ENCODE results near the gene CFAP99. TPM values are rescaled to one million over a fixed set of nuclear protein-coding genes. Genes with fewer than 3 reads are reported as not detected.
"Not testable (repeated sequence)": the region's sequence is repeated elsewhere in the genome, so short reads cannot be mapped to it uniquely, and the experiment has no call there.

Gene CFAP99
- total RNA-seq, 2 donors from 2014 or later = not detected

DNA sequence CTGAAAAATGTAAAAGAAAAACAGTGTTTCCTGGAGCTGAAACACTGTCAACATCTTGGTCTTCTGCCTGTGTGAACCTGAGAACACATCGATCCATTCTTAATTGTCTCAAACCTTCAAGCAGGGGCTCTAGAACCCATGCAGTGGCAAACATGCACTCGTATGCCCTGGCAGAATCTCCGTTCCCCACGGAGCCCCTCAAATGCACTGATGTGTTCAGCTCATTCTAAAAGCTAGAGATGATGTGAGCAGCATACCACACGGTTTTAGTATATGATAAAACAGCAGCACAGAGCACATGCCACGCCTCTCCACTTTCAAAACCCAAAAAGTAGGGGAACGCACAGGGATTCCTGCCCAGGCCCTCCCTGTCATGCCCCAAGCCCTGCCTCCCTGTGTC lies 45.2 kb upstream of the CFAP99 start:
- Histone ChIP-seq H3K27ac (no peak overlapping the region), H3K4me1 (no peaks in the 10 kb centered on the region), H3K4me3 (no peak overlapping the region), H3K36me3 (replicated peaks in 1 of 2; ENCODE audit: insufficient read depth in 1 of 2, low read depth in 2 of 2) (no peaks in the 10 kb centered on the region), H3K9me3 (no peaks in the 10 kb centered on the region), H3K27me3 (no peaks in the 10 kb centered on the region)
- ATAC-seq (no peak), DNase-seq (no peak)
- no peak for TF ChIP-seq POLR2A (IDR thresholded peaks at IDR 0.05)
- TF ChIP-seq, protein P1, sequence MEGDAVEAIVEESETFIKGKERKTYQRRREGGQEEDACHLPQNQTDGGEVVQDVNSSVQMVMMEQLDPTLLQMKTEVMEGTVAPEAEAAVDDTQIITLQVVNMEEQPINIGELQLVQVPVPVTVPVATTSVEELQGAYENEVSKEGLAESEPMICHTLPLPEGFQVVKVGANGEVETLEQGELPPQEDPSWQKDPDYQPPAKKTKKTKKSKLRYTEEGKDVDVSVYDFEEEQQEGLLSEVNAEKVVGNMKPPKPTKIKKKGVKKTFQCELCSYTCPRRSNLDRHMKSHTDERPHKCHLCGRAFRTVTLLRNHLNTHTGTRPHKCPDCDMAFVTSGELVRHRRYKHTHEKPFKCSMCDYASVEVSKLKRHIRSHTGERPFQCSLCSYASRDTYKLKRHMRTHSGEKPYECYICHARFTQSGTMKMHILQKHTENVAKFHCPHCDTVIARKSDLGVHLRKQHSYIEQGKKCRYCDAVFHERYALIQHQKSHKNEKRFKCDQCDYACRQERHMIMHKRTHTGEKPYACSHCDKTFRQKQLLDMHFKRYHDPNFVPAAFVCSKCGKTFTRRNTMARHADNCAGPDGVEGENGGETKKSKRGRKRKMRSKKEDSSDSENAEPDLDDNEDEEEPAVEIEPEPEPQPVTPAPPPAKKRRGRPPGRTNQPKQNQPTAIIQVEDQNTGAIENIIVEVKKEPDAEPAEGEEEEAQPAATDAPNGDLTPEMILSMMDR (IDR thresholded peaks at IDR 0.05) = no peak
- WGBS, 2 donors = 88 to 90% methylated on average over 7 of the region's 7 CpGs
- intact Hi-C loops (cut with DNase I) = no loop called here

DNA sequence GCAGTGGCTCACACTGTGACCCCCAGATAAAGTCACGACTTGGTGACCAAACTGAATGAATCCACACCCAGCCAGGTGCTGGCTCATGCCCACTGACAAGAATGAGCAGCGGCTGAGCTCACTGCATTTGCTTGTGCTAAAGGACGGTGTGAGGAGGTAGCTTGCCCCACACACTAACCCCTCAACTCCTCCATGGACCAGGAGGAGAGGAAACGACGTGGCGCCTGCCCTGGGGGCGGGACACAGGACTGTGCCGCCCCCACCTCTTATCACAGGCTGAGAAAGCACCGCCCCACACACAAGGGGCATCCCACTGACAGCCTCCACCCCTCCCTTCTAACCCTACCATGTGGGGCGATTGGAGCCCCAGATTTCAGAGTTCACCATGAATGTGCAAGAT lies 43.3 kb upstream of the CFAP99 start:
- no peaks in the 10 kb centered on the region for H3K27me3 ChIP-seq
- H3K4me3 ChIP-seq = no peak overlapping the region
- DNase-seq (no peak), ATAC-seq (no peak)
- H3K36me3 ChIP-seq (replicated peaks in 1 of 2; ENCODE audit: insufficient read depth in 1 of 2, low read depth in 2 of 2) = no peaks in the 10 kb centered on the region
- TF ChIP-seq, protein P1 (IDR thresholded peaks at IDR 0.05) = no peak
- no peak for TF ChIP-seq POLR2A (IDR thresholded peaks at IDR 0.05)
- H3K9me3 ChIP-seq = no peaks in the 10 kb centered on the region
- no peak overlapping the region for H3K27ac ChIP-seq
- intact Hi-C loops (cut with DNase I) = no loop called here
- no peaks in the 10 kb centered on the region for H3K4me1 ChIP-seq
- 70 to 78% methylated on average over 6 to 10 of the region's 10 CpGs for WGBS, 2 donors

DNA sequence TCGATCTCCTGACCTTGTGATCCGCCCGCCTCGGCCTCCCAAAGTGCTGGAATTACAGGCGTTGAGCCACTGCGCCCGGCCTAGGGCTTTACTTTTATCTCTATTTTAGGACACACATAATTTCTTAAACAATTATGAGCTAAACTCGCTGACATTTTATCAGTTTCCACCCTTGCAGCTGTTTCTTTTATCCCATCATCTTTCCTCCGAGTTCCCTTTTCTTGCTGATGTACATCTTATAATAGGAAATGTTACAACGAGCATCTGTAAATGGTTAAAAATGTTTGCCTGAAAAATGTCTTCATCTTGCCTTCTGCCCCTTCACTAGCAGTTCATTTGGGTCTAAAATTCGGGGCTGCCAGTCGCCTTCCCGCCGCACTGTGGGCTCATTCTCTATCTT lies 41.5 kb upstream of the CFAP99 start:
- WGBS, 2 donors = 82 to 92% methylated on average over 14 of the region's 14 CpGs
- Histone ChIP-seq H3K27me3 (no peaks in the 10 kb centered on the region), H3K9me3 (no peaks in the 10 kb centered on the region), H3K27ac (no peak overlapping the region), H3K36me3 (replicated peaks in 1 of 2; ENCODE audit: insufficient read depth in 1 of 2, low read depth in 2 of 2) (no peaks in the 10 kb centered on the region), H3K4me1 (no peaks in the 10 kb centered on the region), H3K4me3 (no peak overlapping the region)
- ATAC-seq (no peak), DNase-seq (no peak)
- intact Hi-C loops (cut with DNase I) = no loop called here
- no peak for TF ChIP-seq POLR2A (IDR thresholded peaks at IDR 0.05)
- TF ChIP-seq, protein P1 (IDR thresholded peaks at IDR 0.05) = no peak

DNA sequence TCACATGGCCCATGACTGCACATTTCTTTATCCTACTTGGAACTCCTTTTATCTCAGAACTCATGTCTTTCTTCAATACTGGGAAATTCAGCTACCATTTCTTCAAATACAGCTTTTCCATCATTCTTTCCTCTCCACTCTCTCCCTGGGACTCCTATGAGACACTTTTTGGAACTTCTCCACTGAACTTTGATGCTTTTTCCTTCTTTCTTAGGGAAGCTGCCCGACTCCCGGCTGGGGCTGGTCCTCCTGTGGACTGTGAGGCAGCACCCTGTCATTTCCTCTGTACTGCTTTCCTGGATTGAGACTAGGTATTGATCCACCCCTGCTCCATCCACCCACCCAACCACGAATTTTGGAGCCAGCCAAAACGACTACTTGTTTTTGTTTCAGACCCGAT lies 40.4 kb upstream of the CFAP99 start:
- no peaks in the 10 kb centered on the region for H3K9me3 ChIP-seq
- DNase-seq (no peak), ATAC-seq (no peak)
- whole genome bisulfite sequencing, 2 donors = 72 to 81% methylated on average over 5 of the region's 5 CpGs
- intact Hi-C loops (cut with DNase I) = no loop called here
- H3K4me1 ChIP-seq = no peaks in the 10 kb centered on the region
- no peaks in the 10 kb centered on the region for H3K36me3 ChIP-seq (replicated peaks in 1 of 2; ENCODE audit: insufficient read depth in 1 of 2, low read depth in 2 of 2)
- H3K27ac ChIP-seq = no peak overlapping the region
- no peaks in the 10 kb centered on the region for H3K27me3 ChIP-seq
- H3K4me3 ChIP-seq = no peak overlapping the region
- TF ChIP-seq, protein P1 (IDR thresholded peaks at IDR 0.05) = no peak
- no peak for TF ChIP-seq POLR2A (IDR thresholded peaks at IDR 0.05)

DNA sequence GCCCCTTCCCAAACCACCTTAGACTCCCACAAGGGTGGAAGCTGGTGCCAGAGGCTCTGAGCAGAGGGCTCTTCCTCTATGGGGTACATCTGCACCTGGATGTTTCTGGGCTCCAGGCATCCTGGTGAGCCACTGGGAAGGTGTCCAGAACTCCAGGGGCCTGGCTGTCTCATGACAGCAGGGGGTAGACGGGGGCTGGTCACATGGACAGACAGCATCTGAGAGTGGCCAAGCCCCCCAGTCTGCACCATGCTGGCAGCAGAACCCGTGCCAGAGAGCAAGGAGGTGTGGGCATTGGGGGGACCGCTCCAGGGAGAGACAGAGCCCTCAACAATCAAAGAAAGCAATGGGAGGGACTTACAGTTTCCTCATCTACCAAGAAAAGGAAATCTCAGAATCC lies 39.9 kb upstream of the CFAP99 start:
- Histone ChIP-seq H3K27ac (no peak overlapping the region), H3K36me3 (replicated peaks in 1 of 2; ENCODE audit: insufficient read depth in 1 of 2, low read depth in 2 of 2) (no peaks in the 10 kb centered on the region)
- intact Hi-C loops (cut with DNase I) = no loop called here

DNA sequence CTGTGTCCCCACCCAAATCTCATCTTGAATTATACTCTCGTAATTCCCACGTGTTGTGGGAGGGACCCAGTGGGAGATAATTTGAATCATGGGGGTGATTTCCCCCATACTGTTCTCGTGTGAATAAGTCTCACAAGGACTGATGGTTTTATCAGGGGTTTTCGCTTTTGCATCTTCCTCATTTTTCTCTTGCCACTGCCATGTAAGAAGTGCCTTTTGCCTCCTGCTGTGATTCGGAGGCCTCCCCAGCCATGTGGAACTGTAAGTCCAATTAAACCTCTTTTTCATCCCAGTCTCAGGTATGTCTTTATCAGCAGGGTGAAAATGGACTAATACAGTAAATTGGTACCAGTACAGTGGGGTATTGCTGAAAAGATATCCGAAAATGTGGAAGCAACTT lies 38.2 kb upstream of the CFAP99 start:
- H3K4me3 ChIP-seq; H3K9me3 ChIP-seq; H3K4me1 ChIP-seq; DNase-seq; ATAC-seq; intact Hi-C loops (cut with DNase I); H3K27me3 ChIP-seq; H3K36me3 ChIP-seq (replicated peaks in 1 of 2; ENCODE audit: insufficient read depth in 1 of 2, low read depth in 2 of 2); H3K27ac ChIP-seq: not testable (repeated sequence)
- WGBS, 2 donors = 82 to 86% methylated on average over 6 of the region's 6 CpGs

More for the DNA sequence above, 39.9 kb upstream of the CFAP99 start:
- H3K4me3 ChIP-seq = no peak overlapping the region
- WGBS, 2 donors = 66% methylated on average over 3 of the region's 3 CpGs; no CpG with 5 or more reads in 1 of the 2 donors
- ATAC-seq = no peak
- no peaks in the 10 kb centered on the region for H3K9me3 ChIP-seq
- no peak for TF ChIP-seq POLR2A (IDR thresholded peaks at IDR 0.05)
- TF ChIP-seq, protein P1 (IDR thresholded peaks at IDR 0.05) = no peak
- no peaks in the 10 kb centered on the region for H3K4me1 ChIP-seq
- H3K27me3 ChIP-seq = no peaks in the 10 kb centered on the region
- DNase-seq = no peak

DNA sequence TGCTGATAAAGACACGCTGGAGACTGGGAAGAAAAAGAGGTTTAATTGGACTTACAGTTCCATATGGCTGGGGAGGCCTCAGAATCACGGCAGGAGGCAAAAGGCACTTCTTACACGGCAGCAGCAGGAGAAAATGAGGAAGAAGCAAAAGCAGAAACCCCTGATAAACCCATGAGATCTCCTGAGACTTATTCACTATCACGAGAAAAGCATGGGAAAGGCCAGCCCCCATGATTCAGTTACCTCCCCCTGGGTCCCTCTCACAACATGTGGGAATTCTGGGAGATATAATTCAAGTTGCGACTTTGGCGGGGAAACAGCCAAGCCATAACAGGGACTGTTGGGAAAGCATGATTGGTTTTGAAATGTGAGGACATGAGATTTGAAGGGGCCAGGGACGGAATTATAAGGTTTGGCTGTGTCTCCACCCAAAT lies 36.0 kb upstream of the CFAP99 start:
- ATAC-seq; intact Hi-C loops (cut with DNase I): not testable (repeated sequence)
- WGBS, 2 donors = 83 to 85% methylated on average over 7 of the region's 7 CpGs

More for the DNA sequence above, 36.0 kb upstream of the CFAP99 start:
- H3K27me3 ChIP-seq; H3K4me3 ChIP-seq; H3K27ac ChIP-seq; DNase-seq; H3K4me1 ChIP-seq; H3K9me3 ChIP-seq; H3K36me3 ChIP-seq (replicated peaks in 1 of 2; ENCODE audit: insufficient read depth in 1 of 2, low read depth in 2 of 2): not testable (repeated sequence)
